Measurements from ENCODE around the gene STAU1. TPM values are rescaled to one million over a fixed set of nuclear protein-coding genes. Genes with fewer than 3 reads are reported as not detected.

STAU1 gene
- total and polyA plus RNA-seq, 2 of the 13 experiments (the other 11 are each of a cell fraction or from before 2014, with no cell fraction given) = 119 to 133 TPM

DNA sequence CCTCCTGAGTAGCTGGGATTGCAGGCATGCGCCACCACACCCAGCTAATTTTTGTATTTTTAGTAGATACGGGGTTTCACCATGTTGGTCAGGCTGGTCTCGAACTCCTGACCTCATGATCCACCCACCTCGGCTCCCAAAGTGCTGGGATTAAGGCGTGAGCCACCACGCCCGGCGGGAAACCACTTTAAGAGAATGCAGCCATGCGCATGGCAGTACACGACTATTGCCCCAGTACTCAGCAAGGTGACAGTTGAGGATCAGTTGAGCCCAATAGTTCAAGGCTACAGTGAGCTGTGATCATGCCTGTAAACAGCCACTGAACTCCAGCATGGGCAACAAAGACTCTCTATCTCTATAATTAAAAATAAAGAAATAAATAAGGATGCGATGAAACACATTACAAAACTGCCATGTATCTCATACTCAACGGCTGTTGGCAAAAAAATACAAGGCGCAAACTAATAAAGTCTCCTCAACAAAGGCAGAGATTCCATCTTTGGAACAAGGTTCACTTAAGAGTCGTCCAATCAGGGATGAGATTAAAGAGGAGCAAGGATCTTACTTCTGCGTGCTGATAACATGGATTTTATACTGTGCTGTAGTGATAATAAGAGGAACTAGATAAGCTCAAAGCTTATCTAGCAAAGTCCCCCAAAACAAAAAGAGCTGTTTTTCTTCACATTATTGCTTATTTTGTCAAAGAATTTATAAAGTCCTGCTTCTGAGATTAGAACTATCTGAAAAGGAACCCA is 51.1 kb downstream of the STAU1 start (continued):
- TF ChIP-seq, protein P1, sequence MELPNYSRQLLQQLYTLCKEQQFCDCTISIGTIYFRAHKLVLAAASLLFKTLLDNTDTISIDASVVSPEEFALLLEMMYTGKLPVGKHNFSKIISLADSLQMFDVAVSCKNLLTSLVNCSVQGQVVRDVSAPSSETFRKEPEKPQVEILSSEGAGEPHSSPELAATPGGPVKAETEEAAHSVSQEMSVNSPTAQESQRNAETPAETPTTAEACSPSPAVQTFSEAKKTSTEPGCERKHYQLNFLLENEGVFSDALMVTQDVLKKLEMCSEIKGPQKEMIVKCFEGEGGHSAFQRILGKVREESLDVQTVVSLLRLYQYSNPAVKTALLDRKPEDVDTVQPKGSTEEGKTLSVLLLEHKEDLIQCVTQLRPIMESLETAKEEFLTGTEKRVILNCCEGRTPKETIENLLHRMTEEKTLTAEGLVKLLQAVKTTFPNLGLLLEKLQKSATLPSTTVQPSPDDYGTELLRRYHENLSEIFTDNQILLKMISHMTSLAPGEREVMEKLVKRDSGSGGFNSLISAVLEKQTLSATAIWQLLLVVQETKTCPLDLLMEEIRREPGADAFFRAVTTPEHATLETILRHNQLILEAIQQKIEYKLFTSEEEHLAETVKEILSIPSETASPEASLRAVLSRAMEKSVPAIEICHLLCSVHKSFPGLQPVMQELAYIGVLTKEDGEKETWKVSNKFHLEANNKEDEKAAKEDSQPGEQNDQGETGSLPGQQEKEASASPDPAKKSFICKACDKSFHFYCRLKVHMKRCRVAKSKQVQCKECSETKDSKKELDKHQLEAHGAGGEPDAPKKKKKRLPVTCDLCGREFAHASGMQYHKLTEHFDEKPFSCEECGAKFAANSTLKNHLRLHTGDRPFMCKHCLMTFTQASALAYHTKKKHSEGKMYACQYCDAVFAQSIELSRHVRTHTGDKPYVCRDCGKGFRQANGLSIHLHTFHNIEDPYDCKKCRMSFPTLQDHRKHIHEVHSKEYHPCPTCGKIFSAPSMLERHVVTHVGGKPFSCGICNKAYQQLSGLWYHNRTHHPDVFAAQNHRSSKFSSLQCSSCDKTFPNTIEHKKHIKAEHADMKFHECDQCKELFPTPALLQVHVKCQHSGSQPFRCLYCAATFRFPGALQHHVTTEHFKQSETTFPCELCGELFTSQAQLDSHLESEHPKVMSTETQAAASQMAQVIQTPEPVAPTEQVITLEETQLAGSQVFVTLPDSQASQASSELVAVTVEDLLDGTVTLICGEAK (IDR thresholded peaks at IDR 0.05) = no peak
- TF ChIP-seq, protein P1 (CRISPR knock-in tag; IDR thresholded peaks at IDR 0.05) = 0 out of 2 replicates have a peak, but pooled peaks have one; percentile 32
- TF ChIP-seq, protein P2, sequence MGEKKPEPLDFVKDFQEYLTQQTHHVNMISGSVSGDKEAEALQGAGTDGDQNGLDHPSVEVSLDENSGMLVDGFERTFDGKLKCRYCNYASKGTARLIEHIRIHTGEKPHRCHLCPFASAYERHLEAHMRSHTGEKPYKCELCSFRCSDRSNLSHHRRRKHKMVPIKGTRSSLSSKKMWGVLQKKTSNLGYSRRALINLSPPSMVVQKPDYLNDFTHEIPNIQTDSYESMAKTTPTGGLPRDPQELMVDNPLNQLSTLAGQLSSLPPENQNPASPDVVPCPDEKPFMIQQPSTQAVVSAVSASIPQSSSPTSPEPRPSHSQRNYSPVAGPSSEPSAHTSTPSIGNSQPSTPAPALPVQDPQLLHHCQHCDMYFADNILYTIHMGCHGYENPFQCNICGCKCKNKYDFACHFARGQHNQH (CRISPR knock-in tag; IDR thresholded peaks at IDR 0.05) = 0 out of 2 replicates have a peak, but pooled peaks have one; percentile 30
- TF ChIP-seq TCF12 (IDR thresholded peaks at IDR 0.05) (no peak), TCF12 (CRISPR knock-in tag; IDR thresholded peaks at IDR 0.05) (0 out of 2 replicates have a peak, but pooled peaks have one; percentile 38), RXRA (CRISPR knock-in tag; IDR thresholded peaks at IDR 0.05) (0 out of 2 replicates have a peak, but pooled peaks have one; percentile 25), PITX1 (CRISPR knock-in tag; IDR thresholded peaks at IDR 0.05) (peak; percentile 27; the same call in 1 of the 2 replicates), ZNF607 (CRISPR knock-in tag; IDR thresholded peaks at IDR 0.05; ENCODE audit: borderline replicate concordance) (peak; percentile 57; the same call in 1 of the 2 replicates), PHB2 (IDR thresholded peaks at IDR 0.05; ENCODE audit: partially characterized antibody) (no peak), ZBTB38 (CRISPR knock-in tag; IDR thresholded peaks at IDR 0.05) (peak; percentile 99), MZF1 (CRISPR knock-in tag; IDR thresholded peaks at IDR 0.05; ENCODE audit: borderline replicate concordance) (0 out of 2 replicates have a peak, but pooled peaks have one; percentile 7), FOXP1 (IDR thresholded peaks at IDR 0.05) (no peak), FOXP1 (CRISPR knock-in tag; IDR thresholded peaks at IDR 0.05) (peak; percentile 51), HNRNPUL1 (IDR thresholded peaks at IDR 0.05; ENCODE audit: low read depth, low read length) (no peak), SOX6 (IDR thresholded peaks at IDR 0.05) (no peak), SOX6 (CRISPR knock-in tag; IDR thresholded peaks at IDR 0.05) (peak; percentile 46), TBX3 (IDR thresholded peaks at IDR 0.05; ENCODE audit: borderline replicate concordance) (peak; percentile 50; the same call in 1 of the 2 replicates)
- TF ChIP-seq, protein P3, sequence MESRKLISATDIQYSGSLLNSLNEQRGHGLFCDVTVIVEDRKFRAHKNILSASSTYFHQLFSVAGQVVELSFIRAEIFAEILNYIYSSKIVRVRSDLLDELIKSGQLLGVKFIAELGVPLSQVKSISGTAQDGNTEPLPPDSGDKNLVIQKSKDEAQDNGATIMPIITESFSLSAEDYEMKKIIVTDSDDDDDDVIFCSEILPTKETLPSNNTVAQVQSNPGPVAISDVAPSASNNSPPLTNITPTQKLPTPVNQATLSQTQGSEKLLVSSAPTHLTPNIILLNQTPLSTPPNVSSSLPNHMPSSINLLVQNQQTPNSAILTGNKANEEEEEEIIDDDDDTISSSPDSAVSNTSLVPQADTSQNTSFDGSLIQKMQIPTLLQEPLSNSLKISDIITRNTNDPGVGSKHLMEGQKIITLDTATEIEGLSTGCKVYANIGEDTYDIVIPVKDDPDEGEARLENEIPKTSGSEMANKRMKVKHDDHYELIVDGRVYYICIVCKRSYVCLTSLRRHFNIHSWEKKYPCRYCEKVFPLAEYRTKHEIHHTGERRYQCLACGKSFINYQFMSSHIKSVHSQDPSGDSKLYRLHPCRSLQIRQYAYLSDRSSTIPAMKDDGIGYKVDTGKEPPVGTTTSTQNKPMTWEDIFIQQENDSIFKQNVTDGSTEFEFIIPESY (CRISPR knock-in tag; IDR thresholded peaks at IDR 0.05) = peak; percentile 97
